ENCODE results near the gene MUC13. TPM values are rescaled to one million over a fixed set of nuclear protein-coding genes. Genes with fewer than 3 reads are reported as not detected.

Gene MUC13
- total RNA-seq, 1 donor from 2014 or later: not detected

DNA sequence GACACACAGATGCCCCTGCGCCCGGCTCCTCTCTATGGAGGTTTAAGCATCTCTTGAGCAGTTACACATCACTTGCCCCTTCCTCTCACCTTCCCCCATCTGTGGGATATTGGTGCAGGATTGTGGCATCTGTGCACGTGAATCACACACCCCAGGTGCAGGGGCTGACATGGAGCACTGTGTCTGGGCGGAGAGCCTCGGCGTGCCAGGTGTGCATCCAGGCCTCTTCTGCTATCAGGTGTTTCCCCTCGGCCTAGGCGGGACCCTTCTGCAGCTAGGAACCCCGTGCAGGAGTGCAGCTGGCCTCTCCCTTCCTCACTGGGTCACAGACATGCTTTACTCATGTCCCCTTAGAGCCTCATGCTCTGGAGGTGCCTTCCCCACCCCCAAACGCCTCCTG, 33.4 kb upstream of the MUC13 start:
- intact Hi-C loops (cut with micrococcal nuclease): no loop called here
- ATAC-seq (ENCODE audit: low read depth): no peak
- no peak for DNase-seq
- H3K9me3 Mint-ChIP-seq: no peaks in the 10 kb centered on the region
- no peak overlapping the region for H3K27ac Mint-ChIP-seq
- ChIA-PET POLR2A (no interaction called here), CTCF (no interaction called here)
- H3K27me3 Mint-ChIP-seq: no peaks in the 10 kb centered on the region
- TF ChIP-seq, protein P1, sequence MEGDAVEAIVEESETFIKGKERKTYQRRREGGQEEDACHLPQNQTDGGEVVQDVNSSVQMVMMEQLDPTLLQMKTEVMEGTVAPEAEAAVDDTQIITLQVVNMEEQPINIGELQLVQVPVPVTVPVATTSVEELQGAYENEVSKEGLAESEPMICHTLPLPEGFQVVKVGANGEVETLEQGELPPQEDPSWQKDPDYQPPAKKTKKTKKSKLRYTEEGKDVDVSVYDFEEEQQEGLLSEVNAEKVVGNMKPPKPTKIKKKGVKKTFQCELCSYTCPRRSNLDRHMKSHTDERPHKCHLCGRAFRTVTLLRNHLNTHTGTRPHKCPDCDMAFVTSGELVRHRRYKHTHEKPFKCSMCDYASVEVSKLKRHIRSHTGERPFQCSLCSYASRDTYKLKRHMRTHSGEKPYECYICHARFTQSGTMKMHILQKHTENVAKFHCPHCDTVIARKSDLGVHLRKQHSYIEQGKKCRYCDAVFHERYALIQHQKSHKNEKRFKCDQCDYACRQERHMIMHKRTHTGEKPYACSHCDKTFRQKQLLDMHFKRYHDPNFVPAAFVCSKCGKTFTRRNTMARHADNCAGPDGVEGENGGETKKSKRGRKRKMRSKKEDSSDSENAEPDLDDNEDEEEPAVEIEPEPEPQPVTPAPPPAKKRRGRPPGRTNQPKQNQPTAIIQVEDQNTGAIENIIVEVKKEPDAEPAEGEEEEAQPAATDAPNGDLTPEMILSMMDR (IDR thresholded peaks at IDR 0.05): no peak
- peaks cover 13% of the 10 kb centered on the region for H3K36me3 Mint-ChIP-seq (ENCODE audit: low read depth)
- no peak overlapping the region for H3K4me3 Mint-ChIP-seq
- no peaks in the 10 kb centered on the region for H3K4me1 Mint-ChIP-seq

DNA sequence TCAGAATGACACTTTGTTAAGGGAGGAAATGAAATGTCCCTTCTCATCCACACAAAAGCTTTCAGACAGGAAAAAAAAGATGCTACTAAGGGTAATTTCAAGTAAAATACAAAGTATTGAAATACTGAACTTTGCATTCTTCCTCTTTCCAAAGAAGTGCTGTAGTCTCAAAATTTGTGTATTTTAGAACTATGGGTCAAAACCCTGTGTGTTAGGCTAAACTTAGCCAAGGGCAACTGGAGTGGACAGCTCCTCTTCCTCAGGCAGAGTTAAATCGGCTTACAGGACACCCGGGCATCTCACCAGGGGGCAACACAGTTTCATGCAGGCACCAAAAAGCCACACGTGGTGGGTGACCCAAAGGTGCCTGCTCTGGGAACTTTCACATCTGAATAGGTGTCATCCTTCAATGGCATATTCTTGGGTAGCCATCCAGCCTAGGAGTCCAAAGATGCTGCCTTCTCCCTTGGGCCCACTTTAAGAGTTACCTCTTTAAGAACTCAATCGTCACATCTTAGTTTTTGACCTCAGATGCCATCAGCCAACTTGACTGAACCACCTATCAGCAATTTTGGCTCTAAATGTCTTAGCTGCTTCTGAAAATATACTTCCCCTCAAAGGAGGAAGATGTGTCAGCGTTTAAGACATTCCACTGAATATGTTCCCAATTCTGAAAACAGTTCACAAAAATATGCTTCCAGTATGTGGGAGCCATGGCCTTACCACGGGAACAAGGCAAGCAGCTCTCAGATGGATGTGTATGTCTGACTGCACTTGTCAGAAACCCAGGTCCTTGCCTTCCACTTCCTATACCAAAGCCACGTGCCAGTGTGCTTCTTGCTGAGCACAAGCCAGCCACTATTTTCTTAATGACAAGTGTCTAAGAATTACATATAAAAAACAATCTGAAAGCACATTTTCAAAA, 32.2 kb upstream of the MUC13 start:
- Mint-ChIP-seq H3K27ac (no peak overlapping the region), H3K4me3 (no peak overlapping the region), H3K9me3 (no peaks in the 10 kb centered on the region), H3K27me3 (peaks cover 1% of the 10 kb centered on the region), H3K36me3 (ENCODE audit: low read depth) (peaks cover 13% of the 10 kb centered on the region), H3K4me1 (peaks cover 5% of the 10 kb centered on the region)
- ATAC-seq (ENCODE audit: low read depth) (no peak), DNase-seq (no peak)
- intact Hi-C loops (cut with micrococcal nuclease): no loop called here
- TF ChIP-seq, protein P1 (IDR thresholded peaks at IDR 0.05): no peak
- ChIA-PET CTCF (no interaction called here), POLR2A (no interaction called here)

DNA sequence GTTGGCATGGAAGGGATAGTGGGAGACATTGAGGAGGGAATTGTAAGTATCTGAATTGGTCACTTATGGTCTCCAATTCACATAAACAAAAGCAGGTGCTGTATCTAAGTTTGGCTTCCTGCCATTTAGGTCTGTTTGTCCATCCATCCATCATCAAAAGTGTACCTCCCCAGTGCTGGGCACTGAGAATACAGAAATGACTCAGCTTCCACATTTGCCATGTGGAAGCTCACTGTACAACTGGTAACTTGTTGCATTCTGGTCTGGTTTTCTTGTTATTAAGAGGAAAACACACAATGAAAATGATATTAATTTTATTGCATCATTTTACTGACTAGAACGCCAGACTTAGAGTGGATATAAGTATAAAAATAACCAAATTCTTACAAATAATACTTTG, 30.9 kb upstream of the MUC13 start:
- CTCF ChIA-PET: no interaction called here
- Mint-ChIP-seq H3K27ac (no peak overlapping the region), H3K4me3 (no peak overlapping the region), H3K9me3 (no peaks in the 10 kb centered on the region), H3K36me3 (ENCODE audit: low read depth) (peaks cover 8% of the 10 kb centered on the region), H3K27me3 (peaks cover 4% of the 10 kb centered on the region), H3K4me1 (peaks cover 5% of the 10 kb centered on the region)
- intact Hi-C loops (cut with micrococcal nuclease): no loop called here
- ATAC-seq (ENCODE audit: low read depth) (no peak), DNase-seq (no peak)
- POLR2A ChIA-PET: no interaction called here
- TF ChIP-seq, protein P1 (IDR thresholded peaks at IDR 0.05): no peak

DNA sequence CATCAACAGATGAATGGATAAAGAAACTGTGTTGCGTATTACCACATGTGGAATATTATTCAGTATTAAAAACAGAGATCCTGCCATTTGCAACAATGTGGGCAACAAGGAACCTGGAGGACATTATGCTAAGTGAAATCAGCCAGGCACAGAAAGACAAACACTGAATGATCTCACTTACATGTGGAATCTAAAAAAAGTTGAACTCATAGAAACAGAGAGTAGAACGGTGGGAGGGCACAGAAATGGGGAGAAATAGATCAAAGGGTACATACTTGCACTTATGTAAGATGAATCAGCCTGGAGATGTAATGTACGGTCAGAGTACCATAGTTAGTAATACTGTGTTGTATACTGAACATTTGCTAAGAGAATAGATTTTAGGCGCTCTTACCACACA, 29.8 kb upstream of the MUC13 start:
- intact Hi-C loops (cut with micrococcal nuclease): no loop called here
- Mint-ChIP-seq H3K27ac (no peak overlapping the region), H3K9me3 (no peaks in the 10 kb centered on the region), H3K36me3 (ENCODE audit: low read depth) (peaks cover 2% of the 10 kb centered on the region), H3K4me1 (peaks cover 5% of the 10 kb centered on the region), H3K27me3 (peaks cover 4% of the 10 kb centered on the region), H3K4me3 (no peak overlapping the region)
- CTCF ChIA-PET: no interaction called here
- TF ChIP-seq, protein P1 (IDR thresholded peaks at IDR 0.05): no peak
- ATAC-seq (ENCODE audit: low read depth) (no peak), DNase-seq (no peak)
- POLR2A ChIA-PET: no interaction called here

DNA sequence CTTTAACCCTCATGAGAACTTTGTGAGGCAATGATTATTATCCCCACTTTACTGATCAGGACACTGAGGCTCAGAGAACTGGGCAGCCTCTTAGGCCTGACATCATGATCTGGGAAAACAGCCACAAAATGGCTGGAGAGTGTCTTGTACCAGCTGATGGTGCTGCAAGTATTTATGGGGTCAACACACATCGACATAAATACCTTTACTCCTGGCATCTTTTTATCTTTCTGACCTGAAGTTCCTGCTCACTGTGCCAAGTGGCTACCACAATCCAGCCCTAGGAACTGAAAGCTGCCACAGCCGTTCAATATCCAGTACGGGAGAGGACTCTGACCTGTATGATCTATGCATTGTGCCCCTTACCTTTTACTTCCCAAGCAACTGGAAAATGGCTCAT, 29.2 kb upstream of the MUC13 start:
- no peak overlapping the region for H3K27ac Mint-ChIP-seq

More for the DNA sequence above, 29.2 kb upstream of the MUC13 start:
- ChIA-PET CTCF (no interaction called here), POLR2A (no interaction called here)
- Mint-ChIP-seq H3K9me3 (no peaks in the 10 kb centered on the region), H3K4me1 (peaks cover 5% of the 10 kb centered on the region), H3K36me3 (ENCODE audit: low read depth) (no peaks in the 10 kb centered on the region), H3K27me3 (peaks cover 4% of the 10 kb centered on the region), H3K4me3 (no peak overlapping the region)
- no peak for ATAC-seq (ENCODE audit: low read depth)
- DNase-seq: no peak
- TF ChIP-seq, protein P1 (IDR thresholded peaks at IDR 0.05): no peak
- intact Hi-C loops (cut with micrococcal nuclease): no loop called here

Data from activated B cell treated with CpG ODN at 0.5 μM for 24 hours (primary cell).